ES-I3 (cell line): ENCODE measurements around the gene VAV3.

Experiments
- H3K36me3 ChIP-seq: 2 replicates; pipeline ENCODE4 v1.6.1; 2013; ENCODE audit warnings: mild to moderate bottlenecking, low read length, control low read depth, moderate library complexity; ENCODE audit not compliant: insufficient read depth
- H3K4me1 ChIP-seq: 2 replicates; pipeline ENCODE4 v1.6.1; 2013; ENCODE audit warnings: mild to moderate bottlenecking, control low read depth, low read length; ENCODE audit not compliant: insufficient read depth
- H3K9ac ChIP-seq: 2 replicates; pipeline ENCODE4 v1.6.1; 2013; ENCODE audit warnings: low read depth, mild to moderate bottlenecking, low read length, moderate library complexity
- H3K9me3 ChIP-seq: 2 replicates; pipeline ENCODE4 v1.6.1; 2013; ENCODE audit warnings: mild to moderate bottlenecking, low read length, moderate library complexity; ENCODE audit not compliant: control insufficient read depth, insufficient read depth

The VAV3 gene

DNA sequence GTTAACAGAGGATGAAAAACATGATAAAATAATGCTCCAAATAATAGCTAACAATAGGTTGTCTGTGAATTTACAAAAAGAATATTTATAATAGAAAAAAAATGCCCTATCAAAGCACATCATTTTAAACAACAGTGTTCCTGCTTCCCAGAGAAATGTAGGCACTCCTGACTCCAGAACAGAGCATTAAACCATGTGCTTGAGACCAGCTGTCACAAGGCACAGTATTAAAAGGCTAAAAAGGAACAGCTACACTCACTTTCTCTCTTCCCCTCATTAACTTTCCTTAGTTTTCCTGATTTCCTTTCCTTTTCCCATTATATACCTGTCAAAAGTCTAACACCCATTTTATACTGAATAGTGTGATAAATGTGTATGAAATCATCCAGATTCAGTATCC lies 10.9 kb downstream of the VAV3 start:
- Histone ChIP-seq H3K36me3 (no peaks in the 10 kb centered on the region), H3K4me1 (peaks cover 7% of the 10 kb centered on the region; the same call in 1 of the 2 replicates), H3K9ac (no peak overlapping the region)

DNA sequence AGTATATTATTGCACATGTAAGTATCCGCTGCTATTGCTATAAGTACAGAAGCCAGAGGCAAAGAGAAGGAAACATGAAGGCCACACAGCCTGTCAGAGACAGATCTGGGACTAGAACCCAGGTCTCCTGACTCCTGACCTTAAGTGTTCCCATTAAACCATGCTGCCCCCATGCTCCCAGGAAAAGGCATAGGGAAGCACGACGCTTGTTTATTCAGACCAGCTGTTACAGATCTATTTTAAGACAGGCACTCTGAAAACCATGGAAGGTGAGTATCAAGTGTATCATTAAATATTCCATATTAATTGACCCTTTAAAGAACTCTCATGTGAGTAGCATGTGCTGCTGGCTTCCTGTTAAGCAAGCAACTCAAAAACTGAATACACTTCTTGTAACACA lies 11.4 kb downstream of the VAV3 start:
- Histone ChIP-seq H3K9me3 (no peaks in the 10 kb centered on the region), H3K4me1 (peaks cover 7% of the 10 kb centered on the region; the same call in 1 of the 2 replicates), H3K36me3 (no peaks in the 10 kb centered on the region), H3K9ac (no peak overlapping the region)

More for the DNA sequence above, 10.9 kb downstream of the VAV3 start:
- no peaks in the 10 kb centered on the region for H3K9me3 ChIP-seq

DNA sequence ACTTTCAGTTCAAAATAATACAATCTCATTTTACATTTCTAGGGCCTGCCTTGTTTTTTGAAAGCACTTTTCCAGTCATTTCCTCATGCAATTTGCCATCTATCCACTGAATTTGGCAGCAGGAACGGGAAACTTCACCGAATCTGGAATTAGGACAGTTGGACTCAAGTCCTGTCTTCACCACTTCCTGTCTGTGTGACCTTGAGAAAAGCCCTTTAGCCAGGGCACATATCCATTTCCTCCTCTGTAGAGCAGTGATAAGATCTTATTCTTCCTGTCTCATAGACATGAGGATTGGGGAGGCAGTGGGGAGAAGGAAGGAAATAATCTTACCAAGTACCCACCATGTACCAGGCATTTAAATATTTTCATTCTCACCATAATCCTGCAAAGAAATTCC lies 12.0 kb downstream of the VAV3 start:
- no peak overlapping the region for H3K9ac ChIP-seq
- peaks cover 7% of the 10 kb centered on the region; the same call in 1 of the 2 replicates for H3K4me1 ChIP-seq
- H3K9me3 ChIP-seq = no peaks in the 10 kb centered on the region
- no peaks in the 10 kb centered on the region for H3K36me3 ChIP-seq

DNA sequence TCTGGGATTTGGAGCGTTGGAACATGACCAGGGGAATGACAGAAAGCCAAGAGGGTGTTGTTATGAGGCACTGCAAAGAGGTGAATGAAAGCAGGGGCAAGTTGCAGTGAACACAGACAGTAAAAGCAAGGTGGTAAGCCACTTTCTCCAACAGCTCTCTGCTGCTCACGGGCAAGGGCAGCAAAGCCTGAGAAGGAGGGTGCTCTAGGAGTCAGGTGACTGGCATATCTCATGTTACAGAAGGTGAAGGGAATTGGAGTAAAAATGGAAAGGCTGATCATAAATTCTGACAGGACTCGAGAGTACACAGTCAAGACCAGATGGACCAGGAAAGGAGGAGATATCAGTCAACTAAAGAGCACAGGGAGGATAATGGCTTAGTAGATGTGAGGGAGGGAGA lies 14.5 kb downstream of the VAV3 start:
- no peaks in the 10 kb centered on the region for H3K9me3 ChIP-seq
- no peaks in the 10 kb centered on the region for H3K36me3 ChIP-seq
- peaks cover 7% of the 10 kb centered on the region; the same call in 1 of the 2 replicates for H3K4me1 ChIP-seq
- H3K9ac ChIP-seq = no peak overlapping the region

DNA sequence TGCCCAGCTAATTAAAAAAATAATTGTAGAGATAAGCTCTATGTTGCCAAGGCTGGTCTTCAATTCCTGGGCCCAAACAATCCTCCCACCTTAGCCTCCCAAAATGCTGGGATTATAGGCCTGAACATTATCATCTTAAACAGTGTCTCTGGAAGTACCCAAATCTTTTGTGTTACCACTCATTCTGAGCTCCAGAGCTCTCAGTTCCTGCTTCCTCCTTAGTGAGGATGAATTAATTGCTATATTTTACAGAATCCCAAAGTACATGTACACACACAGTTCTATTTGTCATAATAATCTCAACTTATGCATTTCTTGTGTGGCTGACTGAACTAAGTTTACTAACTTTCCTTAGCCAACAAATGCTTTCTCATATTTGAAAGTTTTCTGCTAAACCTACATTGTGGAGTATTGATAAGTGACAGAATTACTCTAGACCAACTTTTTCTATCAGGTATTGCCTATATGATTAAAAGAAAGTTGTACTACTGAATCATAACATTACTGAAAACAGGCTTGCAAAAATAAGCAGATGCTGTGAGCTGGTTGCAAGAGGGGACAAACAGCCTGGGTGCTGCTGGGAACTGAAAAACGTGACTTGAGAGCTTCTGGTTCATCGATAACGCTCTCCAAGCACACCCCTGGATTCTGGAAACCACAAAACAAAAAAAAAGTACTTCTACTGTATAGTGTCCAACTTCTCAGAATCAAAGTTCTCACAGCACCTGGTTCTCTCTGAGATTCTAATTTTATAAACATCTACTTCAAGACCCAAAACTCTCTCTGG lies 15.3 kb downstream of the VAV3 start:
- Histone ChIP-seq H3K9ac (no peak overlapping the region), H3K4me1 (peaks cover 7% of the 10 kb centered on the region; the same call in 1 of the 2 replicates), H3K9me3 (no peaks in the 10 kb centered on the region), H3K36me3 (no peaks in the 10 kb centered on the region)

DNA sequence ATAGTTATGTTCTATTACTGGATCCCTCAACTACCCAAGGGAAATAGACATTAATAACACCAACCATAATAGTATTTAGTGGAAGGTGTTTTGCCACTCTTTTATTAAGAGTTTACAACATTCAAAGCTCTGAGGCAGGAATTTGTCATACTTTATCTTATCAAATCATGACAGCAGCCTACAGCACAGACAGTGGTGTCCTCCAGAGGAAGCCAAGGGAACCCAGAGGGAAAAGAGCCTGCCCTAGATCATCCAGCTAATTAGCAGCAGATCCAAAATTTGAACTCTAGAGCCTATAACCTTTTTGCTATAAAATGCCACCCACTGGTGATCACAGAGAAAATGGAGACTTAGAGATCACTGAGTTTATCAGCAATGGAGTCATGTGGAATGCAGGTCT lies 18.2 kb downstream of the VAV3 start:
- H3K9me3 ChIP-seq = no peaks in the 10 kb centered on the region
- no peak overlapping the region for H3K9ac ChIP-seq
- no peaks in the 10 kb centered on the region for H3K4me1 ChIP-seq
- no peaks in the 10 kb centered on the region for H3K36me3 ChIP-seq

DNA sequence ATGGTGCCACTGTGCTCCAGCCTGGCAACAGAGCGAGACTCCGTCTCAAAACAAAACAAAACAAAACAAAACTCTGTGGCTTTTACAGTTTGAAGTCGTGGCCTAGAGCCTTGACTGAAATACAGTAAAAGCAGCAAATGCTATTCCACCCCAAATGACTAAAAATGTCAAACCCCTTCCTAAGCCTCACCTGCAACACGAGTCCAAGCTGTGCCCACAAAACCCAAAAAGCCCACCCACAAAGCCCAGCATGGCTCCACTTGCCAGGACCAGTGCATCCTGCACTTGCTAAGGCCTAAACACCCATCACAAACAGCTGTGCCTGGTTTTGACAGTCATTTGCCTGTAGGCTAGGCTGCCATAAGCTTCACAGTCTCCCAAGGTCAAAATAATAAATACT lies 21.3 kb downstream of the VAV3 start:
- H3K9ac ChIP-seq = no peak overlapping the region
- H3K4me1 ChIP-seq = no peaks in the 10 kb centered on the region
- no peaks in the 10 kb centered on the region for H3K36me3 ChIP-seq
- no peaks in the 10 kb centered on the region for H3K9me3 ChIP-seq

DNA sequence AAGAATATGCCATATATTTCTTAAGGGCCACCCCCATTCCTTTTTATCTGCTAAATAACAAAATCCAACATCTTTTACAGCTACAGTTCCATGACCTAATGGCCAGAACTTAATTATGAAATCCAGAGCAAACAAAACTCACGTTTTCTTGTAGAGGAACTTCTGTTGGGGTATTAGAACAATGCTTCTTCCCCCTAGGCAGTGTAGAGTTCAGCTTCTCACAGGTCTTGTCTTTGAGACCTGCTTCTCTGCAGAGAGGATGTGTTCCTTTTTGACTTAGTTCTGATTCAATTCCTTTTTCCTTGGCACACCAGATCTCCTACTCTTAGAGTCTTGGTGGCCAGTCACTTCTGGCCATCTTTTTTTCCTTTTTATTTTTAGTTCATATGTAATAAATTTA lies 22.2 kb downstream of the VAV3 start:
- Histone ChIP-seq H3K9me3 (no peaks in the 10 kb centered on the region), H3K36me3 (no peaks in the 10 kb centered on the region), H3K4me1 (no peaks in the 10 kb centered on the region; the same call in 1 of the 2 replicates), H3K9ac (no peak overlapping the region)

DNA sequence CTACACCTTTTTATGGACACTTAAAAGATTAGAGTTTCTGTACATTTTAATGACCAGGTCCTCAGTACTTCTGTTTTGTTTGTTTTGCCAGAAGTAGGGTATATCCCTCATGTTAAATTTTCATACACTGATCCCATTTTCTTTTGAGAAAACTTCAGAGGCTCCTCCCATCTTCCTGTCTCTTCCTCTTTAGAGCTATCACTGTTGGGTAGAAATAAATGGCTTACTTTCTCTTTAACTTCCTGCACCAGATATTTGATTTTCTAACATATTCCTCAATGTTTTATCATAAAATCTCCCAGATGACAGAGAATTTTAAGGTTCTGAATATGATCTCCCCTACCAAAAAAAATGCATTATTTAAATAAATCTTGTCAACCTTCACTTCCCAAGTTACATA lies 23.4 kb downstream of the VAV3 start:
- Histone ChIP-seq H3K4me1 (peaks cover 10% of the 10 kb centered on the region), H3K9ac (no peak overlapping the region), H3K36me3 (no peaks in the 10 kb centered on the region), H3K9me3 (no peaks in the 10 kb centered on the region)

DNA sequence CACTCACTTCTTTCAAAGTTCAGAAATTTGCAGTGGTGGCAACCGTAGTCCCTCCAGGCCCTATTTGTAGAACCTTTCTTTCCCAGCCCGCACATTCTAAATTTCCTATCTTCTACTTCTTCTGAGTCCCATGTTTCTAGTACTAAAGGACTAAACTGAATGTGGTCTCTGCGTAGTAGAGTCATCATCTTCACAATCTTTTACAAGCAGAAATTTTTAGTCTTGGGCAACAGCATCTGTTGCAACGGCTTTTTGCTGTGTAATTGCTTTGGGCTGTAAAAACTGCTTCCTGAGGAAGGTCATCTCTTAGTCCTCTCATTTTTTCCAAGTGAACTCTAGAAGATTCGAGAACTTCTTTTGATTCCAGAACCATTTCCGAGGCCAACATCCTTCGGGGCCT lies 23.9 kb downstream of the VAV3 start:
- Histone ChIP-seq H3K9me3 (no peaks in the 10 kb centered on the region), H3K9ac (no peak overlapping the region), H3K36me3 (no peaks in the 10 kb centered on the region), H3K4me1 (peaks cover 11% of the 10 kb centered on the region)

DNA sequence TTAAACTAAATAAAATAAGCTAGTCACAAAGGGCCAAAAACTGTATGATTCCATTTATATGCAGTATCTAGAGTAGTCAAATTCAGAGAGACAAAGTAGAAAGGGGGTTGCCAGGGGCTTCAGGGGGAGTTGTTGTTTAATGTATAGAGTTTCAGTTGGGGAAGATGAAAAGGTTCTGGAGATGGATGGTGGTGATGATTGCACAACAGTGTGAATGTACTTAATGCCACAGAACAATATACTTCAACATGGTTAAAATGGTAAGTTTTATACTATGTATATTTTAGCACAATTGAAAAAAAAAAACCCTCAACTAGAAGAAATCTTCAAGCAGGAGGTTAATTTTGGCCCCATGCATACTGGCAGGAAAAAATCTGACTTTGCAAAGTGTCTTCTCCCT lies 24.3 kb downstream of the VAV3 start:
- H3K4me1 ChIP-seq = peaks cover 14% of the 10 kb centered on the region
- H3K36me3 ChIP-seq = no peaks in the 10 kb centered on the region
- no peaks in the 10 kb centered on the region for H3K9me3 ChIP-seq
- no peak overlapping the region for H3K9ac ChIP-seq

DNA sequence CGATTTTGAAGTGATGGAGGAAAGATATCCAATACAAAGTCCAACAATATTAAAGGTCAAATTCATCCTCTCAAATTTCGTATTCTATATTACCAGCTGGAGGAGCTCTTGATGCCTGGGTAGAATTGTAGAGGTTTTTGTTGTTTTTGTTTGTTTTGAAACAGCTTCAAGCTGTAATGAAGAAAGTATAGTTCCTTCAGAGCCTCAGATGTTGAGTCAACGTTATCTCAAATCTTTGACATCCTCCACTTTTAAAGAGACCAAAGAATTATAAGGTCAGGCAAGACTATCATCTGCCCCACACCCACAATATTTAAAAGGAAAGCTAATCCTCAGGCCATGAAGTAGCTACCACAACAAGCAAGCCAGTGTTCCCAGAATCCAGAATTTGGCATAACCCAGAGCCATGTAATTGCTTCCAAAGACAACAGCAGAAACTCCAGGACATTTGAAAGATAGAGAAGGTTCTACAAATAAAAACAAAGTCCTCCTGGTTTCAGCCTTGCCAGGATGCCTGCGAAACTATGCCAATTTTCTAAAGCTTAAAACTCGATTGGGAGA lies 24.9 kb downstream of the VAV3 start:
- Histone ChIP-seq H3K9ac (no peak overlapping the region), H3K4me1 (peaks cover 20% of the 10 kb centered on the region), H3K9me3 (no peaks in the 10 kb centered on the region), H3K36me3 (no peaks in the 10 kb centered on the region)

DNA sequence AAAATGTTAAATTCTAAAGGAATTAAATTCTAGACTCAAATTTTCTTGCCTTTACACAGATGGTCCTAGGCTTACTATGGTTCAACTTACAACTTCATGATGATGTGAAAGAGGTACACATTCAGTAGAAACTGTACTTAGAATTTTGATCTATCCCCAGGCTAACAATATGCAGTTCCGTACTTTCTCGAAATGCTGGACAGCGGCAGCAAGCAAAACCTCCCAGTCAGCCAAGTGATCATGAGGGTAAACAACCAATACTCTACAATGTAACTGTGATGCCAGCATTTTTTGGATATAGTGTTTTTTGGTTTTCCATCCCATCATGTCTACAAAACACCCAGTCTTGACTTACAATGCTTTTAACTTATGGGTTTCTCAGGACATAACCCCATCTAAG lies 25.7 kb downstream of the VAV3 start:
- Histone ChIP-seq H3K9ac (no peak overlapping the region), H3K9me3 (no peaks in the 10 kb centered on the region), H3K36me3 (no peaks in the 10 kb centered on the region), H3K4me1 (peaks cover 25% of the 10 kb centered on the region)

DNA sequence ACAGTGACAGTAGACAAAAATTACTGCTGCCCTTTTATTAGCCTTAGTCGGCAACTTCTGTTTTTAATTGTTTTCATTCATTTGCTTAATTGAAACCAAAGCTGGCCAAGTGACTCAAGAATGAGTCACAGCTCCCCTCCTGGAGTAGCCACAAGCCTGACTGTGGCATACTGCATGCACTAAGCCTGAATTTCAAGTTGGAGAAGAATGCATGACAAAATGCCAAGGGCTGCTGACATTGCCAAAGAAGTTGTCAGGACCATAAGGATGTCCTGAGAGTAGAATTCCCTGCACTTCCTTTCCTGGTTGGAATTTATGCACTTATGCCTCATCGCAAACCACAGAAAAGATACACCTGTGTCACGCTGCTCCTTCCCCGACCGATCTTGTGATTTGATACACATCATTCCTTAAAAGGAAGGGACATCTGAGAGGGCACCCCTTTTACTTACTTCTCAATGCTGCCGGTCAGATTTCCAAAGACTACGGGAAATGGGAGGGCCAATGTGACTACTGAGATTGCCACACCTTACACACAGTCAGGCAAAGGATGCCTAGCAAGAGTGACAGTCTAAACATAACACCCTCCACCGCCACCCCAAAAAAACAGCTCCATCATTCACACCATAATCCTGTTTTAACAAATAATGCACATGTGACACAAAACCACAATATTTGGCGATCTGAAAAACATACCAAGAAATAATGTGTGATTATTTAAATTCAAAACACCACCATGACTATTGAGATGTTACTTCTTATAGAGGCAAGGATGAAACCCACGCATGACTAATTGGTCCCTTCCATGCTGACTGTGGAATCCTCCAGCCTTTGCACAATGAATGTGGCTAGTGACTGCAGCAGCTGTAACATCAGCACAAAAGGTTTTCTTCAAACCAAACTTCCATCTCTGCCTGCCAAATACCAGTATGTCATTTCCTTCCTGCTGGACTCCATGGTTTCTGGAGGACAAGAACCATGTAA lies 28.2 kb downstream of the VAV3 start:
- no peaks in the 10 kb centered on the region for H3K36me3 ChIP-seq
- H3K9ac ChIP-seq = peak overlapping the region; percentile 2; the same call in 1 of the 2 replicates
- H3K9me3 ChIP-seq = no peaks in the 10 kb centered on the region
- peaks cover 28% of the 10 kb centered on the region for H3K4me1 ChIP-seq
